Upper lobe of left lung (tissue), 6 donors: ENCODE data around the gene MAMDC2. TPM values are rescaled to one million over a fixed set of nuclear protein-coding genes. Genes with fewer than 3 reads are reported as not detected.

ENCODE experiments used
- ATAC-seq, 2 donors: fragments of 200-7000 bp; cut with Tn5 transposase; one replicate each; pipeline ENCODE4 v1.9.1; 2022; ENCODE audit warnings: mild to moderate bottlenecking in 2 of 2, moderate library complexity in 2 of 2; ENCODE audit not compliant: low FRiP score in 2 of 2
- DNase-seq, 2 donors: peaks; one replicate each; pipeline ENCODE4 v3.0.0-alpha.2; 2019 to 2020
- H3K27ac ChIP-seq, 4 donors: fragments of 200-600 bp; sonication (generic); one replicate each; pipeline ENCODE4 v1.5.1; 2016 to 2019
- H3K27me3 ChIP-seq, 4 donors: fragments of 200-600 bp; sonication (generic); one replicate each; pipeline ENCODE4 v1.5.1; 2017 to 2019
- H3K36me3 ChIP-seq, 4 donors: fragments of 200-600 bp; sonication (generic); one replicate each; pipeline ENCODE4 v1.5.1; 2016 to 2019
- H3K4me1 ChIP-seq, 4 donors: fragments of 200-600 bp; sonication (generic); one replicate each; pipeline ENCODE4 v1.5.1; 2018 to 2019
- H3K4me3 ChIP-seq, 4 donors: fragments of 200-600 bp; sonication (generic); one replicate each; pipeline ENCODE4 v1.5.1; 2017 to 2019; ENCODE audit warnings: mild to moderate bottlenecking in 2 of 4, moderate library complexity in 1 of 4
- H3K9me3 ChIP-seq, 4 donors: fragments of 200-600 bp; sonication (generic); one replicate each; pipeline ENCODE4 v1.5.1; 2018 to 2019
- EP300 ChIP-seq, 4 donors: sonication (generic); formaldehyde crosslinking; IDR thresholded peaks; one replicate each; pipeline ENCODE4 v1.5.1; 2017; ENCODE audit warnings: antibody characterized with exemption in 4 of 4, control low read depth in 2 of 4
- POLR2A ChIP-seq, 4 donors: fragments of 450-650 bp; IDR thresholded peaks; one replicate each; pipeline ENCODE4 v1.5.1; 2016 to 2017; ENCODE audit warnings: antibody characterized with exemption in 4 of 4, mild to moderate bottlenecking in 2 of 4
- POLR2AphosphoS5 ChIP-seq, 2 donors: sonication (generic); formaldehyde crosslinking; IDR thresholded peaks; one replicate each; pipeline ENCODE4 v1.5.1; 2017; ENCODE audit warnings: antibody characterized with exemption in 2 of 2
- WGBS, 2 donors: methylation state at CpG; one replicate each; pipeline ENCODE4 v1.1.5; 2017 to 2018; 5-methylcytosine and 5-hydroxymethylcytosine counted together
- total RNA-seq, 6 donors: library from RNA; depleted of rRNA in 4 of 6; stranded (reverse); fragments of >200 nt in 4 of 6; gene quantifications; one replicate each; pipeline versions ENCODE4 v1.1.0 to v1.2.1, GENCODE V29; 2016 to 2021
- TF ChIP-seq, protein P1 (sequence below), 6 experiments: fragments of 450-650 bp in 4 of 6; fragments of 200-600 bp in 2 of 6; sonication (generic) in 2 of 6; IDR thresholded peaks; one replicate each; pipeline ENCODE4 v1.5.1; 2016 to 2019; ENCODE audit warnings: antibody characterized with exemption in 6 of 6
- donor health status: DM: no; HTN: no; CAD: no; lungs with moderate emphysema.
- donor health status: DM: no; HTN: yes; CAD: no; lungs with severe emphysema.

MAMDC2 gene, protein sequence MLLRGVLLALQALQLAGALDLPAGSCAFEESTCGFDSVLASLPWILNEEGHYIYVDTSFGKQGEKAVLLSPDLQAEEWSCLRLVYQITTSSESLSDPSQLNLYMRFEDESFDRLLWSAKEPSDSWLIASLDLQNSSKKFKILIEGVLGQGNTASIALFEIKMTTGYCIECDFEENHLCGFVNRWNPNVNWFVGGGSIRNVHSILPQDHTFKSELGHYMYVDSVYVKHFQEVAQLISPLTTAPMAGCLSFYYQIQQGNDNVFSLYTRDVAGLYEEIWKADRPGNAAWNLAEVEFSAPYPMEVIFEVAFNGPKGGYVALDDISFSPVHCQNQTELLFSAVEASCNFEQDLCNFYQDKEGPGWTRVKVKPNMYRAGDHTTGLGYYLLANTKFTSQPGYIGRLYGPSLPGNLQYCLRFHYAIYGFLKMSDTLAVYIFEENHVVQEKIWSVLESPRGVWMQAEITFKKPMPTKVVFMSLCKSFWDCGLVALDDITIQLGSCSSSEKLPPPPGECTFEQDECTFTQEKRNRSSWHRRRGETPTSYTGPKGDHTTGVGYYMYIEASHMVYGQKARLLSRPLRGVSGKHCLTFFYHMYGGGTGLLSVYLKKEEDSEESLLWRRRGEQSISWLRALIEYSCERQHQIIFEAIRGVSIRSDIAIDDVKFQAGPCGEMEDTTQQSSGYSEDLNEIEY
- total RNA-seq: 10 to 100 TPM; 26.5 to 50.1 (median 46.5) TPM

DNA sequence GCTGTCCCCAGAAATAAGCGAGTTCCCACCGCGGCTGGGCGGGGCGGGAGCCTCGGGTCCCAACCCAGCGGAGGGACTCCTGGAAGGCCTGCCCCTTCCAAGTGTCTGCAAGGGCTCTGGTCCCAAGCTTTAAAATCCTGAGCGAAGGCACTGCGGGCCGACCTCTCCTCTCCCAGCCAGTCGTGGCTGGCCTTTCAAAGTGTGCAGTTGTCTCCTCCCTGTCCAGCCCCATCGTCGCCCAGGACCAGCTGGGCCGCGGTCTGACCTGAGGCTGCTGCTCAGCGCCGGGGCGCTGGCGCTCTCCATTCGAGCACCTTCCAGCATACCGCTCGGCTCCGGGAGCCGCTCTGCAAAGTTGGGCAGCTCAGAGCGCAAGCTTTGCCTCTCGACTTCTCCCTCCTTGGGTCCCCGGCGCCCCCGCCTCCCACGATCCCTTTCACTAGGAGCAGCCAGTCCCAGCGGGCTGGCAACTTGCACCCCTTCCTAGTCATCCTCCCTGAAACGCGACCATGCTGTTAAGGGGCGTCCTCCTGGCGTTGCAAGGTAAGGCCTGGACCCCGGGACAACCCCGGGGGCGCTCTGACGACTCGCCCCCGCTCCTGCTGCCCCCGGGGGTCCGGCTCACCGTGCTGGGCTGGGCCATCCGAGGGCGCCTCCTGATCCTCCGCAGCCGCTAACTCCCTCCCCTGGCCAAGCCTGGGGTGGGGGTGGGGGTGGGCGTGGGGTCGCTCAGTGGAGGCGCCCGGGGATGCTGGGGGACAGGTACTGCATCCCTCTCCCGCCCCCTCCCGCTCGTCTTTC is at the start of gene MAMDC2:
Gene MAMDC2, plus strand, starts transcription at position 160 of the 801 bp plus-strand sequence. Its CDS starts 350 bp downstream, at position 510.
- whole genome bisulfite sequencing, 2 donors: 7% methylated on average over 37 of the region's 55 CpGs; no CpG with 5 or more reads in 1 of the 2 donors
- peak; percentile 26 to 89 for DNase-seq
- Histone ChIP-seq H3K27me3 (peaks cover 0 to 5% (median 0%) of the 10 kb centered on the region in 4 donors), H3K4me1 (peaks cover 13 to 25% (median 22%) of the 10 kb centered on the region in 4 donors), H3K4me3 (peak within 1 kb of the TSS; percentile 23 to 57 (median 44)), H3K27ac (peak within 1 kb of the TSS; percentile 60 to 76 (median 70)), H3K9me3 (no peaks in the 10 kb centered on the region), H3K36me3 (no peaks in the 10 kb centered on the region)
- TF ChIP-seq, protein P1, sequence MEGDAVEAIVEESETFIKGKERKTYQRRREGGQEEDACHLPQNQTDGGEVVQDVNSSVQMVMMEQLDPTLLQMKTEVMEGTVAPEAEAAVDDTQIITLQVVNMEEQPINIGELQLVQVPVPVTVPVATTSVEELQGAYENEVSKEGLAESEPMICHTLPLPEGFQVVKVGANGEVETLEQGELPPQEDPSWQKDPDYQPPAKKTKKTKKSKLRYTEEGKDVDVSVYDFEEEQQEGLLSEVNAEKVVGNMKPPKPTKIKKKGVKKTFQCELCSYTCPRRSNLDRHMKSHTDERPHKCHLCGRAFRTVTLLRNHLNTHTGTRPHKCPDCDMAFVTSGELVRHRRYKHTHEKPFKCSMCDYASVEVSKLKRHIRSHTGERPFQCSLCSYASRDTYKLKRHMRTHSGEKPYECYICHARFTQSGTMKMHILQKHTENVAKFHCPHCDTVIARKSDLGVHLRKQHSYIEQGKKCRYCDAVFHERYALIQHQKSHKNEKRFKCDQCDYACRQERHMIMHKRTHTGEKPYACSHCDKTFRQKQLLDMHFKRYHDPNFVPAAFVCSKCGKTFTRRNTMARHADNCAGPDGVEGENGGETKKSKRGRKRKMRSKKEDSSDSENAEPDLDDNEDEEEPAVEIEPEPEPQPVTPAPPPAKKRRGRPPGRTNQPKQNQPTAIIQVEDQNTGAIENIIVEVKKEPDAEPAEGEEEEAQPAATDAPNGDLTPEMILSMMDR (IDR thresholded peaks at IDR 0.05): no peak
- peak in 1 of 4 donors; percentile 40 for TF ChIP-seq POLR2A (IDR thresholded peaks at IDR 0.05)
- TF ChIP-seq POLR2AphosphoS5 (IDR thresholded peaks at IDR 0.05): peak in 1 of 2 donors; percentile 32
- TF ChIP-seq EP300 (IDR thresholded peaks at IDR 0.05): no peak
- peak; percentile 69 to 84 for ATAC-seq

DNA sequence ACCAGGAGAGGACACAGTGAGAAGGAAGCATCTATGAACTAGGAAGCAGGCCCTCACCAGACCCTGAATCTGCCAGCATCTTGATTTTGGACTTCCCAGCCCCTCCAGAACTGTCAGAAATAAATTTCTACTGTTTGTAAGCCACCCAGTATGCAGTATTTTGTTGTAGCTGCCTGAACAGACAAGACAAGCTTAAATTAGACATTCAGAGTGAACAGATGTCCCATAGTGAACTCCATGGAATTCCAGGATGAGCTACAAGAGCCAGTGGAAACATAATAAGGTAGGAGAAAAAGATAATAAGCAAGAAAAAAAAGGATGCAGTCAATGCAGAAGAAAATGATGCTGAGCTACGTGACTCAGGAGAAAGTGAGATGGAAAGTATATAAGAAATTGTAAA is 47.8 kb upstream of the MAMDC2 start:
- Histone ChIP-seq H3K27ac (peak overlapping the region in 1 of 4 donors; percentile 52), H3K36me3 (no peaks in the 10 kb centered on the region), H3K4me3 (no peak overlapping the region), H3K27me3 (no peaks in the 10 kb centered on the region), H3K9me3 (no peaks in the 10 kb centered on the region), H3K4me1 (peaks cover 0 to 9% (median 6%) of the 10 kb centered on the region in 4 donors)
- TF ChIP-seq POLR2A (IDR thresholded peaks at IDR 0.05) (no peak), EP300 (IDR thresholded peaks at IDR 0.05) (no peak), POLR2AphosphoS5 (IDR thresholded peaks at IDR 0.05) (no peak)
- TF ChIP-seq, protein P1 (IDR thresholded peaks at IDR 0.05): no peak
- no peak for DNase-seq
- no peak for ATAC-seq
- WGBS, 2 donors: 88 to 90% methylated on average over 1 of the region's 1 CpG

DNA sequence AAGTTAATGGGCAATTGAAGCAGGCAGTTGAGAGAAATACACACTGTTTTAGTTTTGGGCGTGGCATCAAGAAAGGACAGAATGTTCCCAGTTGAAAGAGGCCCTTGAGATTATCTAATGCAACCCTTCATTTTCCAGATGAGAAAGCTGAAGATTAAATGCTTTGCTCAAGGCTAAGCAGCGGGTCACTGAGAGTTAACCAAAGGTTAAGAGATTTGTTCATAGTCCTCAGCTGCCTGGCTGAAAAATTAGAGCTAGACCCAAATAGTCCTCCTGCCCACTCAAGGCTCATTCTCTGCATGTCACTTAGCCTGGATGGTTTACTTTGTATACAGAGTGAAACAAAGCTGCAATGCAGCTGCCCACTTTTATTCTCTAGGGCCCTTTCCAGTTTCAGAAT is 46.7 kb upstream of the MAMDC2 start:
- DNase-seq (peak in 1 of 2 donors; percentile 41), ATAC-seq (peak; percentile 88 to 89)
- TF ChIP-seq POLR2A (IDR thresholded peaks at IDR 0.05): no peak
- peak in 2 of 4 donors; percentile 42 to 80 for TF ChIP-seq EP300 (IDR thresholded peaks at IDR 0.05)
- peak in 1 of 2 donors; percentile 50 for TF ChIP-seq POLR2AphosphoS5 (IDR thresholded peaks at IDR 0.05)
- TF ChIP-seq, protein P1 (IDR thresholded peaks at IDR 0.05): no peak
- peak overlapping the region in 1 of 4 donors; percentile 52 for H3K27ac ChIP-seq
- WGBS, 2 donors: 37 to 47% methylated on average over 2 of the region's 2 CpGs
- no peaks in the 10 kb centered on the region for H3K9me3 ChIP-seq
- H3K4me1 ChIP-seq: peaks cover 0 to 9% (median 6%) of the 10 kb centered on the region in 4 donors
- no peaks in the 10 kb centered on the region for H3K27me3 ChIP-seq
- no peak overlapping the region for H3K4me3 ChIP-seq
- H3K36me3 ChIP-seq: no peaks in the 10 kb centered on the region

DNA sequence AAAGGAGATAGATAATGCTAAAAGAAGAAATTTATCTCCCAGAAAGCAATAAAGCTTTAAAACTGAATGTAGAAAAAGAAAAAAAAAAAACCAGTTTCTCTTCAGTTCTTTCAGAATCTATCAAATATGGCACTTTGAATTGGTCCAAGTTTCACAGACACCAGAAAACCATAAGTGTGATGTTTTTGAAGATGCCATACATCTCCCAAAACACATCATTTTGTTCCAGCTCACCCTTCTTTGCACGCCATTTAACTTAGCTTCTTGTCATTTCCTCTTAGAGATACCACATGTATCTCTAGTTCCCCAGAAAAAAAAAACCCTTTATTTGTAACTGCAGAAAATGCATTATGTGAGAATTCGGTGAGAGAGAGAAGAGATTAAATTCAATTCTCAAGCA is 46.1 kb upstream of the MAMDC2 start:
- no peaks in the 10 kb centered on the region for H3K9me3 ChIP-seq
- peaks cover 0 to 9% (median 6%) of the 10 kb centered on the region in 4 donors for H3K4me1 ChIP-seq
- TF ChIP-seq, protein P1 (IDR thresholded peaks at IDR 0.05): no peak
- TF ChIP-seq EP300 (IDR thresholded peaks at IDR 0.05) (no peak), POLR2AphosphoS5 (IDR thresholded peaks at IDR 0.05) (no peak), POLR2A (IDR thresholded peaks at IDR 0.05) (no peak)
- ATAC-seq (no peak), DNase-seq (no peak)
- H3K27ac ChIP-seq: peak overlapping the region in 1 of 4 donors; percentile 46
- H3K27me3 ChIP-seq: no peaks in the 10 kb centered on the region
- WGBS, 2 donors: 45 to 47% methylated on average over 2 of the region's 2 CpGs
- no peak overlapping the region for H3K4me3 ChIP-seq
- H3K36me3 ChIP-seq: no peaks in the 10 kb centered on the region
